Activated CD4-positive, alpha-beta T cell treated with anti-CD3 and anti-CD28 coated beads for 36 hours (primary cell): Measurements from ENCODE around the gene FNIP2. TPM values are rescaled to one million over a fixed set of nuclear protein-coding genes. Genes with fewer than 3 reads are reported as not detected.
"Not testable (repeated sequence)": the region's sequence is repeated elsewhere in the genome, so short reads cannot be mapped to it uniquely, and the experiment has no call there.

ENCODE experiments used
- ATAC-seq: fragments of 200-7000 bp; cut with Tn5 transposase; one replicate; pipeline ENCODE4 v1.10.0; 2021; ENCODE audit warnings: mild to moderate bottlenecking, moderate library complexity
- CTCF ChIA-PET: fragments of 350-600 bp; sonication (Branson Sonifier 250); formaldehyde crosslinking; loops from one replicate; lab custom pipeline; 2021; ENCODE audit warnings: antibody characterized with exemption; lab: Charles Lee
- POLR2A ChIA-PET: fragments of 350-600 bp; sonication (Branson Sonifier 250); formaldehyde crosslinking; loops from one replicate; lab custom pipeline; 2021; ENCODE audit warnings: antibody characterized with exemption, inconsistent platforms; lab: Charles Lee
- DNase-seq: peaks from one replicate; pipeline ENCODE4 v3.0.0-alpha.2; 2020
- H3K27ac Mint-ChIP-seq: one replicate; pipeline ENCODE4 v1.8.0; 2021; ENCODE audit warnings: mixed read lengths
- H3K27me3 Mint-ChIP-seq: one replicate; pipeline ENCODE4 v1.8.0; 2021; ENCODE audit warnings: mixed read lengths
- H3K36me3 Mint-ChIP-seq: one replicate; pipeline ENCODE4 v1.8.0; 2021; ENCODE audit warnings: low read depth, mixed read lengths
- H3K4me1 Mint-ChIP-seq: one replicate; pipeline ENCODE4 v1.8.0; 2021; ENCODE audit warnings: mixed read lengths
- H3K4me3 Mint-ChIP-seq: one replicate; pipeline ENCODE4 v1.8.0; 2021; ENCODE audit warnings: mild to moderate bottlenecking, moderate library complexity, mixed read lengths
- H3K9me3 Mint-ChIP-seq: one replicate; pipeline ENCODE4 v1.8.0; 2021; ENCODE audit warnings: low read depth, mixed read lengths
- intact Hi-C, 2 experiments: fragments of 100-400 bp; cut with DNase I in 1 of 2; cut with micrococcal nuclease in 1 of 2; formaldehyde crosslinking; loops; one replicate each; pipeline versions ENCODE4 v1.14.2 to v1.15.1; 2022 to 2024; cut with DNase I, micrococcal nuclease
- total RNA-seq, 2 experiments: library from RNA; stranded (reverse); gene quantifications; one replicate each; pipeline ENCODE4 v1.2.3, GENCODE V29; 2021

FNIP2 gene
- total RNA-seq, 2 experiments from 2014 or later, result 11.6 to 13.0 TPM

DNA sequence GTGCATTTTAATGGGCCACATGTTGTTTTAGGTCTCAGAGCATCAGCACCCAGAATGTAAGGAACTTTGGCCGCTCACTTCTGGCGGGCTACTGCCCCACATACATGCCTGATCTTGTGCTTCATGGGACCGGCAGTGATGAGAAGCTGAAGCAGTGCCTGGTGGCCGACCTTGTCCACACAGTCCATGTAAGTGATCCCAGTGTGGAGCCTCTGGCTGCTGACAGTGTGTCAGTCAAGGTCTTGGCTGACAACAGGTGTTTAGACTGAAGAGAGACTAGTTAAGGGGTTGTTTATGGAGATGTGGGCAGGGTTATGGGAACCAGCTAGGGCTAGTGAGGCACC is 101.4 kb downstream of the FNIP2 start:
- CTCF ChIA-PET, result no interaction called here
- POLR2A ChIA-PET, result no interaction called here
- no peak overlapping the region for H3K27ac Mint-ChIP-seq

DNA sequence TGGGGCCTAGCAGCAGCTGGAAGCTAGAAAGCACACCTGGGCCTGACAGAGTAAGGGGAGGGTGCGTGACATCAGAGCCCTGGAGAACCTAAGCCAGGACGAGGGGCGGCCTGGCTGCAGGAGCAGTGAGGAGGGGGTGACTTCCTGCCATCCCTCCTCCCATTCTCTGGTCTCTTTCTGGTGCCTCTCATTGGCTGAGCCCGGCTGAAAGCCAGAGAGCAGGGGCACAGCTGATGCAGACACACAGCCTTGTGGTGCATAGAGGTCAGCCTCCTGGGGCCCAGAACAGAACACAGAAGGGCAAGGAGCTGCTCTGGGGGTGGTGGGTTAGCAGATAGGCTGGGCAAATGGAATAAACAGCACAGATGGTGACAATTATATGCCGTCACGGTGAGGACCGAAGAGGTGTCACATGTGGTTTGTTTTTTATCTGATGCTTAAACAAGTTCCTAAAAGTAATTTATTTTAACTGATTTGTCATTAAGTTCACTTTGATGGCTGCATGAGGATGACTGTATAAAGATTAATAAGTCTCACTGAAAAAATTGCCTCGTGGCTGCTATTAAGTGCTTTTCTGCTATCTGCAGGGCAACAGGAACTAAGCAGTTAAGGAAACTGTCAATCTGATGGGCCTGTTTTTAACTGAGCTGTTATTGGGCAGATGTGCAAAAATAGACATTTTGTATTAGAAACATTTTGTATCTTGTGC is 102.0 kb downstream of the FNIP2 start:
- Mint-ChIP-seq H3K4me3 (no peak overlapping the region), H3K27ac (no peak overlapping the region), H3K4me1 (peaks cover 5% of the 10 kb centered on the region), H3K9me3 (no peaks in the 10 kb centered on the region), H3K36me3 (peaks cover 19% of the 10 kb centered on the region), H3K27me3 (no peaks in the 10 kb centered on the region)
- intact Hi-C loops, result no loop called here
- CTCF ChIA-PET, result interaction anchor here (0.6 to 0.9 kb wide), 2 partner anchors 19 to 615 kb away, joined by 3 read pairs; no protein-coding TSS in a partner anchor
- POLR2A ChIA-PET, result no interaction called here
- no peak for DNase-seq
- no peak for ATAC-seq

More for the DNA sequence above, 101.4 kb downstream of the FNIP2 start:
- peaks cover 19% of the 10 kb centered on the region for H3K36me3 Mint-ChIP-seq
- DNase-seq, result no peak
- ATAC-seq, result no peak
- H3K4me1 Mint-ChIP-seq, result peaks cover 5% of the 10 kb centered on the region
- H3K9me3 Mint-ChIP-seq, result no peaks in the 10 kb centered on the region
- intact Hi-C loops, result no loop called here
- no peak overlapping the region for H3K4me3 Mint-ChIP-seq
- no peaks in the 10 kb centered on the region for H3K27me3 Mint-ChIP-seq

DNA sequence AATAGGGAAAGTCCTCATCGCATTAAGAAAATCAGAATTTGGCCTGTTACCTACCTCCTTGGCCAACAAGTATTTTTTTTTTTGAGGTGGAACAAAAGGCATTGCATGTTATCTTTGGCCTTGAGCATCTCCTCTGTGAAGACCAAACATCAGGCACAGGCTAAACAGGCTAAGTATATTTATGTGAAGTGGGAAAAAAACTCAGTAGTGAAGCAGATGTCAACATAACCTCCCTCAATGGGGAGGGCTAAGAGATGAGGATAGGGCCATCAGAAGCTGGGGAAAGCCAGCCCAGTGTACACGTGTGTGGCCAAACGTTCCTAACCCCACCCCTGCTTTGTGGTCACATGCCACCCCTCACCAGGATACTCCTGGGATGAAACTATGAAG is 102.5 kb downstream of the FNIP2 start:
- DNase-seq, result no peak
- Mint-ChIP-seq H3K4me3 (no peak overlapping the region), H3K27ac (no peak overlapping the region), H3K9me3 (no peaks in the 10 kb centered on the region), H3K4me1 (peaks cover 5% of the 10 kb centered on the region), H3K36me3 (peaks cover 20% of the 10 kb centered on the region), H3K27me3 (no peaks in the 10 kb centered on the region)
- ChIA-PET CTCF (interaction anchor here (0.6 to 0.9 kb wide), 2 partner anchors 20 to 616 kb away, joined by 3 read pairs; no protein-coding TSS in a partner anchor), POLR2A (no interaction called here)
- intact Hi-C loops, result no loop called here
- no peak for ATAC-seq

DNA sequence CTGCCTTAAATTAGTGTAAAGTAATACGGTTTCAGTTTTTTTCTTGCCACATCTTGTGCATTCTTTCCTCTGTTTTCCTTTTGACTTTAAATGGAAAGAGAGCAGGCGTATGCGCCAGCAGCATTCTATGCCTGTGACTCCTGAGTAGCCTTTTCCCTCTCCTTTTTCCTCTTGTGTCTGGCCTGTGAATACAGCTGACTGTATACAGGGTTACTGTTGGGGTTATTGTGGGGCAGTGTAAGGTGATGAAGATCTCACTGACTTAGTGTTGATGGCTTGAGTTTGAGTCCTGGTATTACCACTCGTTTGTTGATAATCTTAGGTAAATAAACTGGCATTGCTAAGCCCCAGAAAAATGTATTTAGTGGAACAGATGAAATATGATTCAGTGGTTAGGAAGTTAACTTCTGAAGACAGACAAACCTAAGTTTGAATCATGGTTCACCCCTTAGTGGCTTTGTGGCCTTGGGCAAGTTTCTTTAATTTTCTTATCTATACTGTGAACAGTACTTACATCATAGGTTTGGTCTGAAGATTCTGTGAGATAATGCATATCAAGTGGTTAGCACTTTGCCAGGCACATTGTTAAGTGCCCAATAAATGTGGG is 105.1 kb downstream of the FNIP2 start:
- intact Hi-C loops, result no loop called here
- Mint-ChIP-seq H3K27me3 (no peaks in the 10 kb centered on the region), H3K27ac (no peak overlapping the region), H3K9me3 (peaks cover 6% of the 10 kb centered on the region), H3K4me3 (no peak overlapping the region), H3K4me1 (peaks cover 5% of the 10 kb centered on the region), H3K36me3 (peaks cover 27% of the 10 kb centered on the region)
- DNase-seq (no peak), ATAC-seq (peak; percentile 44)
- POLR2A ChIA-PET, result no interaction called here
- CTCF ChIA-PET, result no interaction called here

DNA sequence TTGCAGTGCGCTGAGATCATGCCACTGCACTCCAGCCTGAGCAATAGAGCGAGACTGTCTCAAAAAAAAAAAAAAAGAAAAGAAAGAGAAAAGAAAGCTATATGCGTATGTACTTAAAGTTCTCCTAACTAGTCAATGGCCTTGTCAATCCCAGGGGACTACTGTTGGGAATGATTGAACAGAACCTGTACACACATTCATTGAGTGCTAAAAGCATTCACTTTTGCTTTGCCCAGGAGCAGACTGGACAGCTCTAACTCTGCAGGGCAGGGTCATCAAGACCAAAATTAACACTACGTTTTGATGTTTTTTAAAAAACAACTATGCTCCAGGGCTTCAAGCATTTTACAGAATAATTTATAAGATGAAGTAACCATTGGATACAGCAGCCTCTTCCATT is 106.2 kb downstream of the FNIP2 start:
- DNase-seq (no peak), ATAC-seq (no peak)
- peaks cover 34% of the 10 kb centered on the region for H3K36me3 Mint-ChIP-seq
- peaks cover 5% of the 10 kb centered on the region for H3K4me1 Mint-ChIP-seq
- CTCF ChIA-PET, result interaction anchor here (0.7 kb wide), 1 partner anchor 177 kb away, joined by 4 read pairs; no protein-coding TSS in a partner anchor
- H3K9me3 Mint-ChIP-seq, result peaks cover 10% of the 10 kb centered on the region
- no peak overlapping the region for H3K4me3 Mint-ChIP-seq
- H3K27me3 Mint-ChIP-seq, result no peaks in the 10 kb centered on the region
- POLR2A ChIA-PET, result interaction anchor here (0.7 kb wide), 1 partner anchor 86 kb away, joined by 3 read pairs; no protein-coding TSS in a partner anchor
- intact Hi-C loops, result no loop called here
- no peak overlapping the region for H3K27ac Mint-ChIP-seq

DNA sequence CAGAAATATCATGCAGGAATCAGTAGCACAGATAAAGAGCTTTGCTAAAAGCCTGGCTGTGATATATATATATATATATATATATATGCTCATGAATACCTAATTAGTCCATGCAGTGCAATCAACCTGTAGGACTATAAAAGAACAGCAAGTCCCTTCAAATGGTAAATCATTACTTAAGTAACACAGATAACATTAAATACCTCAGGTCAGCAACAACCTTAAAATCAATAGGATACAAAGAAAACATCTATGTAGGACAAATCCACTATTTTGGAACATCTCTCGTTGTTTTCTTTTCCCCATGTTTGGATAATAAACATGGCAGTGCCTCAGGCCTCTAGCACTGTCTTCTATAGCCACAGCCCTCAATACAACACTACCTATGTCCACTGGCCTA is 106.6 kb downstream of the FNIP2 start:
- no peak overlapping the region for H3K4me3 Mint-ChIP-seq
- H3K9me3 Mint-ChIP-seq, result peaks cover 10% of the 10 kb centered on the region
- H3K4me1 Mint-ChIP-seq, result peaks cover 5% of the 10 kb centered on the region
- POLR2A ChIA-PET, result interaction anchor here (0.7 kb wide), 1 partner anchor 86 kb away, joined by 3 read pairs; no protein-coding TSS in a partner anchor
- H3K36me3 Mint-ChIP-seq, result peaks cover 36% of the 10 kb centered on the region
- DNase-seq (no peak), ATAC-seq (no peak)
- intact Hi-C loops, result no loop called here
- no peak overlapping the region for H3K27ac Mint-ChIP-seq
- no peaks in the 10 kb centered on the region for H3K27me3 Mint-ChIP-seq
- CTCF ChIA-PET, result interaction anchor here (0.7 kb wide), 1 partner anchor 176 kb away, joined by 4 read pairs; no protein-coding TSS in a partner anchor

DNA sequence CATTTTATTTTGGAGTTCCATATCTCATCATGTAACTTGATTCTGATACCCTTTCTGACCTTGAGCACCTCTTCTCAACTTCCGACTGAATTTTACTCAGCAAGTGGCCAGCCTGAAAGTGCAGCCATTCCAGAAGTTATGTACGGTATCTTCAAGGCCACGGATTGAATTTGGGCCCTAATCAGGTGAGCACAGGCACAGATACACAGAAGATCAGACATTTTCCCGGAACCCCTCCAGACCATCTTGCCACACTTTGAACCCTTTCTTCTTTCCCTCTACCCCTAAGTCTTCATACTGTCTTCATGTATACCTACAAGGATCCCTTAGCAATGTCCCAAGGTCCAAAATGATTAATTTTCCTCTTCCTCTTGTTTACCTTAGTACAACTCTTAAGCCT is 108.2 kb downstream of the FNIP2 start:
- Mint-ChIP-seq H3K27me3 (no peaks in the 10 kb centered on the region), H3K27ac (no peak overlapping the region), H3K9me3 (peaks cover 10% of the 10 kb centered on the region), H3K36me3 (peaks cover 33% of the 10 kb centered on the region), H3K4me1 (peaks cover 5% of the 10 kb centered on the region), H3K4me3 (no peak overlapping the region)
- ChIA-PET POLR2A (no interaction called here), CTCF (no interaction called here)
- no peak for ATAC-seq
- DNase-seq, result no peak
- intact Hi-C loops, result no loop called here

DNA sequence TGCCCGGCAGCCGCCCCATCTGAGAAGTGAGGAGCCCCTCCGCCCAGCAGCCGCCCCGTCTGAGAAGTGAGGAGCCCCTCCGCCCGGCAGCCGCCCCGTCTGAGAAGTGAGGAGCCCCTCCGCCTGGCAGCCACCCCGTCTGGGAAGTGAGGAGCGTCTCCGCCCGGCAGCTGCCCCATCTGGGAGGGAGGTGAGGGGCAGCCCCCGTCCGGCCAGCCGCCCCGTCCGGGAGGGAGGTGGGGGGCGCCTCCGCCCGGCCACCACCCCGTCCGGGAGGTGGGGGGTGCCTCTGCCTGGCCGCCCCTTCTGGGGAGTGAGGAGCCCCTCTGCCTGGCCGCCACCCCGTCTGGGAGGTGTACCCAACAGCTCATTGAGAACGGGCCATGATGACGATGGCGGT is 113.3 kb downstream of the FNIP2 start:
- H3K4me3 Mint-ChIP-seq, H3K4me1 Mint-ChIP-seq, H3K27me3 Mint-ChIP-seq, DNase-seq, intact Hi-C loops, POLR2A ChIA-PET, CTCF ChIA-PET, ATAC-seq, H3K27ac Mint-ChIP-seq: not testable (repeated sequence)
- Mint-ChIP-seq H3K36me3 (peaks cover 38% of the 10 kb centered on the region), H3K9me3 (peaks cover 10% of the 10 kb centered on the region)

DNA sequence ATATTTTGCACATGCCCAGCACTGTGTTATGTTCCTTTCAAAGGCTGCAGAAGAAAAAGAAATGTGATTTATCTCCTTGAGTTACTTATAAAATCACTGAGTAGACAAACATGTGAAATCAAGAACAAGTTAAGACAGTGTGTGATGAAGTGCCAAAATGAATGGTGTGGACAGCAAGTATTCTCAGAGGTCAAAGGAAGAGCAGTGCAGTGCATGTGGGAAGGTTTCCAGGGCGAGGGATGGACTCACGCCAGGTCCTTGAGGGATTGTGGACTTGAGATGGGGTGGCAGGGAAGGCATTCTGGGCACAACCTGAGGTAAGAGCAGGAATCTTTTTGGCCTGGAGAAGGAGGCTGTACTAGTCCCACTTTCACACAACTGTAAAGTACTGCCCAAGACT is 115.5 kb downstream of the FNIP2 start:
- CTCF ChIA-PET, result no interaction called here
- H3K4me3 Mint-ChIP-seq, result no peak overlapping the region
- no peaks in the 10 kb centered on the region for H3K4me1 Mint-ChIP-seq
- peaks cover 24% of the 10 kb centered on the region for H3K36me3 Mint-ChIP-seq
- DNase-seq (no peak), ATAC-seq (no peak)
- H3K27ac Mint-ChIP-seq, result no peak overlapping the region
- POLR2A ChIA-PET, result no interaction called here
- H3K9me3 Mint-ChIP-seq, result peaks cover under 1% of the 10 kb centered on the region
- intact Hi-C loops, result no loop called here
- no peaks in the 10 kb centered on the region for H3K27me3 Mint-ChIP-seq

DNA sequence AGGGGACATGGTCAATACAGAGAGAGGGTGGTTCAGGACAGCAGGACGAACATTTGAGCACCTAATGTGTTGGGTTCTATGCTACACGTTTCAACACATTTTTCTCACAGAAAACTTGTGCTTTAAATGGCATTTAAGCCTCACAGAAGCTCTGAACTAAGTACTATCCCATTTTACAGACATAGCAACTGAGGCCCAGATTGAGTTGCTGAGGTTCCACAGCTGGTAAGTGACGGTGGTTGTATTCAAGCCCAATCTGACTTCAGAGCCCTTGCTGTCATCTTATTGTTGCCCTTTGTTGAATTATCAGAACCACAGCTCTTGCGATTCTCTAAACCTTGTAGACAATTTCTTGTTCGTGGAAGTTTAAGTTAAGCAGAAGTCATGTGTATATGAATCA is 116.7 kb downstream of the FNIP2 start:
- Mint-ChIP-seq H3K9me3 (no peaks in the 10 kb centered on the region), H3K4me1 (no peaks in the 10 kb centered on the region), H3K4me3 (no peak overlapping the region), H3K36me3 (peaks cover 16% of the 10 kb centered on the region), H3K27ac (no peak overlapping the region), H3K27me3 (no peaks in the 10 kb centered on the region)
- ATAC-seq (no peak), DNase-seq (no peak)
- intact Hi-C loops, result no loop called here
- ChIA-PET CTCF (interaction anchor here (0.9 to 1.8 kb wide), 3 partner anchors 53 to 317 kb away, joined by 3 to 4 read pairs (median 3); no protein-coding TSS in a partner anchor), POLR2A (no interaction called here)

DNA sequence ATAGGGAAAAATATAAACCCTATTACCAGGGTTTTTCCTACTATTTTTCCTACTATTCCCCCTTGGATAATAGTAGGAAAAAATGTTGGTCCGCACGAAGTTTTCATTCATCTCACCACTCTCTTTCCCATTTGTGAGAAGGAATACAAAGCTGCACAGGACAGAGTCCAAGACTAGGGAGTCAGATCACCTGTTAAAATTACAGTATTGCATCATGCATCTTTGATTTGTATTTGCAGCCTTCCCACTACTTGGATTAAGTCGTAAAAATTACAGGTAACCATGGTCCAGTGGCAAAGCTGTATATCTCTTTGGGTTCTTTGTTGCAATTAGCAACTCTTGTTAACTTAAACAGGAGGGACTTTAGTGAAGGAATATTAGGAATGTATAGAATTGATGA is 121.5 kb downstream of the FNIP2 start:
- Mint-ChIP-seq H3K36me3 (peaks cover 4% of the 10 kb centered on the region), H3K4me3 (no peak overlapping the region), H3K27ac (no peak overlapping the region), H3K4me1 (no peaks in the 10 kb centered on the region), H3K9me3 (no peaks in the 10 kb centered on the region), H3K27me3 (no peaks in the 10 kb centered on the region)
- intact Hi-C loops, result no loop called here
- ChIA-PET CTCF (interaction anchor here (0.6 kb wide), 1 partner anchor 21 kb away, joined by 3 read pairs; no protein-coding TSS in a partner anchor), POLR2A (interaction anchor here (0.6 kb wide), 1 partner anchor 211 kb away, joined by 3 read pairs; no protein-coding TSS in a partner anchor)
- DNase-seq (no peak), ATAC-seq (no peak)

DNA sequence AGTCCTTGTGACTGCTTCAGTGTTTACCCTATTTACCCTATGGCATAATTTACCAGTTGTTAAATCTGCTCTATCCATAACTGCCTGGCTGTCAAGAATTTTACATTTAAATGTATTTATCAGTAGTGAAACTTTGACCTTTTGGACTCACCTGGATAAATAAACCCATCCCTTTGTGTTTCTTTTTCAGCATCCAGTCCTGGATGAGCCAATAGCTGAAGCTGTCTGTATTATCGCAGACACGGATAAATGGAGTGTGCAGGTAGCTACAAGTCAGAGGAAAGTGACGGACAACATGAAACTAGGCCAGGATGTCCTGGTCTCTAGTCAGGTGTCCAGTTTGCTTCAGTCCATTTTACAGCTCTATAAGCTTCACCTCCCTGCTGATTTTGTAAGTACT is 122.4 kb downstream of the FNIP2 start:
- no peak overlapping the region for H3K4me3 Mint-ChIP-seq
- ATAC-seq, result no peak
- ChIA-PET POLR2A (no interaction called here), CTCF (interaction anchor here (1.9 kb wide), 1 partner anchor 14 kb away, joined by 4 read pairs; no protein-coding TSS in a partner anchor)
- intact Hi-C loops, result no loop called here
- H3K36me3 Mint-ChIP-seq, result peaks cover 10% of the 10 kb centered on the region
- H3K4me1 Mint-ChIP-seq, result no peaks in the 10 kb centered on the region
- no peak for DNase-seq
- H3K27ac Mint-ChIP-seq, result no peak overlapping the region
- H3K9me3 Mint-ChIP-seq, result no peaks in the 10 kb centered on the region
- no peaks in the 10 kb centered on the region for H3K27me3 Mint-ChIP-seq
